HUDEP-2 (cell line): ENCODE results near the gene ADAMTSL3.

Experiments used
- DNase-seq, 76 experiments: peaks; one replicate each; lab custom pipeline; 2025; ENCODE audit not compliant: unreplicated experiment in 76 of 76; lab: John Stamatoyannopoulos, UW

Gene ADAMTSL3

GRCh38 chr15:83813682-83814081 lies 159.8 kb downstream of the ADAMTSL3 start:
- DNase-seq, result no peak

GRCh38 chr15:83815506-83815905 lies 161.6 kb downstream of the ADAMTSL3 start:
- DNase-seq, result no peak

DNA sequence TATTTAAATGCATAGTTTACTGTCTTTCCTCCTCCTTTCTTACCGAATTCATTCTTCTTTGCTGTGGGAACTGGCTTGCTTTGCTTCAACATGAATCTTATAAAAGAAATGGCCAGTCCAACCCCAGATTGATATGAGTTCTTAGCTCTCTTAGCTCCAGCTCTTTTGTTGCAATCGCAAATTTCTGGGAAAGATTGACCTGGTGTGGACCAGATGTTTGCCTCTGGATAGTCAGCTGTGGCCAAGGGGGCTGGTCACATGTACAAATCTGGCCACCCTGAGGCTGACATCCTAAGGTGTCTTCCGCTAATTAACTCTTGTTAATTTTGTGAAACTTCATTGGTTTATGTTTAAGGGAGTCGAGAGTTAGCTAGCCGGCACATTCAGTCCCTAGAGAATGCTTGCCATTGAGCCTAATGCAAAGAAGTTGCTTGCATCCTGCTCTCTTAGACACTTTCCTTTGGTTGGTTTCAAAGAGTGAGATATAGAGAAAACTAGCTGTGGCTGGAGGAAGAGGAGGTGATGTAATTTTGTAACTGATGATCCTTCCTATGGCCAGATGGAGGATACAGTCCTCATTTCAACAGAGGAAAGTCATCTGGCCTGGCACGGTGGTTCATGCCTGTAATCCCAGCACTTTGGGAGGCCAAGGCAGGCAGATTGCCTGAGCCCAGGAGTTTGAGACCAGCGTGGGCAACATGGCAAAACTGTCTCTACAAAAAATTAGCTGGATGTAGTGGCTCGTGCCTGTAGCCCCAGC lies 162.4 kb downstream of the ADAMTSL3 start:
- no peak for DNase-seq

- DNase-seq, result no peak
Measured at GRCh38 chr15:83818591-83818990, 164.7 kb downstream of the ADAMTSL3 start.

- DNase-seq, result no peak
Measured at GRCh38 chr15:83830381-83830780, 176.5 kb downstream of the ADAMTSL3 start.

DNA sequence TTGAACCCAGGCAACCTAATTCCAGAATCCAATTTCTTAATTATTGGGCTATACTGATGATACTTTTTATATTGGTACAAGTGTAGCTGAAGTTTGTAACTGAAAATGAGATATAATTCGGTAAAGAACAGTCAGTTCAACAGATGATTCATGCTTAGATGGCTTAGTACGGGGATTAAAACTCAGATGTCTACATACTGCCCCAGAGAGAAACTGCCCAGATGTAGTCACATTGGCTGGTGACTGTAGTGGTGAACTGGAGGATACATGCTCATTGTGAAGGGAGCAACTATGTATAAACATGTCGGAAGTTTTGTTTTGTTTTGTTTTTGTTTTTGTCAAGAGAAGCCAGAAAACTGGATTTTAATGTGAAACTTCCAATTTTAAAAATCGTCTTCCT lies 179.6 kb downstream of the ADAMTSL3 start:
- no peak for DNase-seq

DNA sequence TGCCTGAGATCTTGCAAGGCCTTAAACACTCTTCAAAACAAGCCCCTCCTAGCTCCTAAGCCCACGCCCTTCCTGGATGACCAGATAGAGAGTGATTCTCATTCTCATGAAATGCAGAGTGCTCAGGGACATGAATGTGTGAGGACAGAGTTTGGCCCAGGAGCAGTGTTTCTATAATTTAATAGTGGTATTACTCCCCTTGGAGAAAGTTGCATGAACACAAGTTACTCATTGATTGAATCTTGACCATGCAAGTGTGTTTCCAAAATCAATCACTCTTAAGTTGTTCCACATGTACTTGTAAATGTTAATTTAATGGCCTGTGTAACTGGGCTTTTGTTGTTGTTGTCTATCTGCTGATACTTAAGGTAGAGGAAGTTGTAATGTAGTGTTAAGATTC lies 181.6 kb downstream of the ADAMTSL3 start:
- DNase-seq, result no peak

DNA sequence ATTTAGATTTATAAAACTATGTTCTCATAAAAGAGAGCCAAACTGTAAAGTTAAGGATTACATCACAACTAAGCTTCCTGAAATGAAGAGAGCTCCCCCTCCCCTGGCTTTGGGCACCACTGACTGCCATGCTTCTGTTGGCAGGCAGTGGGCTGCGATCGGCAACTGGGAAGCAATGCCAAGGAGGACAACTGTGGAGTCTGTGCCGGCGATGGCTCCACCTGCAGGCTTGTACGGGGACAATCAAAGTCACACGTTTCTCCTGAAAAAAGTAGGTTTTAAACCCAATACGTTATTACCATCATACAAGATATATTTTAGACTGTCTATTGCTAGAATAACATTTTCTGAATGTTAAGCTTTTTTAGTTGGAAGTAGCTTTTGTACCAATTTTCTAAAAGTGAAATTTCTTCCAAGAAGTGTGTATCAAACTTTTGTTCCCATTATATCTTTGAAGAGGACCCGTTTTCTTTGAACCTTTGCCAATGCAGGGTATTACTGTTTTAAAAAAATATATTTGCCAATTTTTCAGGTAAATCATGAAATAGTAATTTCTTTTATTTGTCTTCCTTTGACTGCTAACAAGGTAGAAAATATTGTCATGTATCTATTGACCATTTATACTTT lies 184.1 kb downstream of the ADAMTSL3 start:
- DNase-seq, result peak in 12 of 76 experiments; percentile 1 to 37 (median 6)

DNA sequence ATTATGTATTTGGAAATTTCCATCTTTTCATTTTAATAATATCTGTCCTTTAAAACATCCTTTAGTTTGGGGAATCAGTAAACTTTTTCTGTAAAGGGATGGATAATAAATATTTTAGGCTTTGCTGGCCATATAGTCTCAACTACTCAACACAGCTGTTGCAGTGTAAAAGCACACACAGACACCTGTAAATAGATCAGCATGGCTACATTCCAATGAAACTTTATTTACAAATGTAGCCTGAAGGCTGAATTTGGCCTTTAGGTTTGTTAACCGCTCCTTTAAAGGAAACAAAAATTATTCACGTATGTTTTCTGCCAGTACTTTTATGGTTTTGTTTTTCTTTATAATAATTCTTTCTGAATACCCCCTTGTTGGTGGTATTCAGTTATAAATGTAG lies 184.8 kb downstream of the ADAMTSL3 start:
- no peak for DNase-seq

DNA sequence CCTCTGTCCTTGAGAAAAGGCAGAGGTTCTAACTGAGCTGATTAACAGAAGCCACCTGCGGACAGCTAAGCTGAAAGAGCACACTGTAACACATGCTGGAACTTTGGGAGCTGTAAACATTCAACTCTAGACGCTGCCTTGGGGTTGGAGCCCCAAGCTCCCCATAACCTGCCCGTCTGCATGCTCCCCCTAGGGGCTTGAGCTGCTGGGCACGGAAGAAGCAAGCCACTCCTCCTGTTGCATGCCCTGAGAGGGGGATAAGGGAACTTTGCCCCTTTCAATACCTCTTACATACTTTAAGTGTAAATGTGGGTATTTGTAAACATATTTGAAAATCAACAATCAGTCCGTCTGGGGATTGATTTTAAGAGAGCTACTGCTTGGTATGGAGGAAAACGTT lies 188.4 kb downstream of the ADAMTSL3 start:
- no peak for DNase-seq

GRCh38 chr15:83843471-83843871 lies 189.5 kb downstream of the ADAMTSL3 start:
- DNase-seq, result no peak

DNA sequence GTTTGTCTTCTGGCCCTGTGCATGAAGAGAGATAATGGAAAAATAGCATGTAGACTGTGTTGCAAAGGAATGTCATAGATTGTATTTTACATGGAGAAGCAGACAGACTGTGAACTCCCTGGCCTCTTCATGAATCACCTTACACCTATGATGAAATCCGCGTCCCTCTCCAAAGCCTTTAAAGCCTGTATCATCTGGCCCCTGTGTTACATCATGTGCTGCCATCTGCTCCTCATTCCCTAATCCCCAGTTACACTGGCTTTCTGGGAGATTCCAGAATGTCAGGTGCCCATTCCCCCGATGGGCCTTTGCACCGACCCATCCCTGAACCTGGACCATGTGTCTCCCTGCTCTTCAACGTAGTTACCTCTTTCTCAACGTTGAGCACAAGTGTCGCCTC lies 190.8 kb downstream of the ADAMTSL3 start:
- DNase-seq, result no peak

- no peak for DNase-seq
Measured at GRCh38 chr15:83845230-83845629, 191.3 kb downstream of the ADAMTSL3 start.

- DNase-seq, result no peak
Measured at GRCh38 chr15:83846847-83847246, 192.9 kb downstream of the ADAMTSL3 start.

- DNase-seq, result no peak
Measured at GRCh38 chr15:83848315-83849050, 194.6 kb downstream of the ADAMTSL3 start.

DNA sequence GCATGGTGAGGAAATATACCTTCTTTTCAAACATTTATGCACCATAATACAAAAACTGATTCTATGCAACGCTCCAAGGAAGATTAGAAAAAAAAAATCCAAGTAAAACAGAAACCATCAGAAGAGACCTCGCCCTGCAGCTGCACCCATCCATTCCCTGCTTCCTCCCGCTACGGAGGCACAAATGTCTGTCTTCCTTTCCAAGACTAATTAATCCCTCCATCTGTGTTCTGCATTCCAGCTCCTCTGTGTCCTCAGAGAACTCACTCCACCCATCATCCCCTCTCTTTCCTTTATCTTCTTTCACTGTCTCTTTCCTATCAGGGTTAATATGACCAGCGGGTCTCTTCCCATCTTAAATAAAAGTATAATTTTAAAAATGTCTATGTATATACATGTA lies 196.1 kb downstream of the ADAMTSL3 start:
- DNase-seq, result no peak

- no peak for DNase-seq
Measured at GRCh38 chr15:83850501-83851245, 196.8 kb downstream of the ADAMTSL3 start.

DNA sequence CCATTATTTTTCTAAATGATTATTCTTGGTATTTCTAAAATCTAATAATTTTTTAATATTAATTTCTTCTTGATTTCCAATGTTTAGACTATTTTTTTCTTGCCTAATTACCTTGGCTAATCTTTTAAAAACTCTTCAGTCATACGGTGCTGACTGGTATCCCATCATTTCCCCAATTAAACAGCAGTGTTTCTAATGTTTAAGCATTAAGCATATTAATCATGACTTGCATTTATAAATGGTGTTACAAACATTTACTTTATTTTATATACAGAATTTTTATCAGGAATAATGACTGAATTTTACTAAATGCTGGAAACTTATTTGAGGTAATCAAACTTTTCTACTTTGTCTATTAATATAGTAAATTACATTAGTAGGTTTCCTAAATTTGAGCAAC lies 199.3 kb downstream of the ADAMTSL3 start:
- DNase-seq, result no peak

DNA sequence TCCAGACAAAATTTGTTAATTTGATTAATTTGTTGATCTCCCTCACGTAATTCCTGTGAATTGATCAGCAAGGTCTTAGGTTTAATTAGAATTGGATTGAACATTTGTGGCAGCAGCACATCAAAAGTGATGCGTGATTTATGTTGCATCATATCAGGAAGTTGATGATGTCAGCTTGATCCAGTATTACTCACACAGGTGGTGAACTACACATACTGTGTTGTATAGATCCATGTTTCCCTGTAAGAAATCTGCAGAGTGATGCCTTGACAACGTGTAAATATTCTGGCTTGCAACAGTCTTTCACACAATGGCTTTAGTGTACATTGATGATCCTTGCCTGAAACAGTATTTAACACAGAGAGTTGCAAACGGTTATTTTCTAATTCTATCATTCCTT lies 200.4 kb downstream of the ADAMTSL3 start:
- no peak for DNase-seq

GRCh38 chr15:83854950-83855707 lies 201.2 kb downstream of the ADAMTSL3 start:
- no peak for DNase-seq
